Amygdala (tissue), 56 donors: Measurements from ENCODE around the gene SHOC1.
"Not testable (repeated sequence)": the region's sequence is repeated elsewhere in the genome, so short reads cannot be mapped to it uniquely, and the experiment has no call there.

ENCODE experiments used
- DNase-seq, 56 donors: peaks; one replicate each; lab custom pipeline; 2025; lab: John Stamatoyannopoulos, UW

SHOC1 gene

DNA sequence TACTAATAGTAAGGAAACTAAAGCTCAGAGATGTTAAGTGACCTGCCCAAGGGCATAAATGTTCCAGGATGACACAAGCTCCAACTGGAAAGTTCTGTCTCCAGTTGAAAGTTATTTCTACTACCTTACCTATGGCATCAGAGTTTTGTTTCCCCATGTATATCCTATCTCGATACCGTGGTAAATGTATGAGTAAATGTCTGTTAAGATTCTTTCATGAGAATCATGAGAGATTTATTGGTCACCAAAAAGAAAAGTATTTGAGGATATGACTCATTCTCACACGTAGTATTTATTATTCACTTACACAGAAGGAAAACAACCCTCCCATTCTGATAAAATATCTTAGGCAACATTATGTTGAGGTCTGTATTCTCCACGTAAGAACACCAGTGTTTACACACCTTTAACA is 11.1 kb upstream of the SHOC1 start:
- no peak for DNase-seq

DNA sequence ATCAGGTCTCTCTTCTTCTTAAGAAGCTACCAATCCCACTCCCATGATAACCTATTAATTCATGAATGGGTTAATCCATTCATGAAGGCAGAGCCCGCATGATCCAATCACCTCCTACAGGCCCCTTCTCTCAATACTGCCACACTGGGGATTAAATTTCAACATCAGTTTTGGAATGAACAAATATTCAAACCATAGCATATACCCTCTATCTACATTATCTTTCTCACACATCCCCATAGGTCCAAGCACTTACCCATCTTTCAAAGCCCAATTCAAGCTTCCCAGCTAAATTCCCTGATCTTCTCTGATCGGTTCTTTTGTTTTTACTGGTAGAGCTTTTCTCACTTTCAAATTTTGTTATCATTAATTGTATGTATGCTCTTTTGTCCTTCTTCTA is 10.5 kb upstream of the SHOC1 start:
- DNase-seq: no peak

DNA sequence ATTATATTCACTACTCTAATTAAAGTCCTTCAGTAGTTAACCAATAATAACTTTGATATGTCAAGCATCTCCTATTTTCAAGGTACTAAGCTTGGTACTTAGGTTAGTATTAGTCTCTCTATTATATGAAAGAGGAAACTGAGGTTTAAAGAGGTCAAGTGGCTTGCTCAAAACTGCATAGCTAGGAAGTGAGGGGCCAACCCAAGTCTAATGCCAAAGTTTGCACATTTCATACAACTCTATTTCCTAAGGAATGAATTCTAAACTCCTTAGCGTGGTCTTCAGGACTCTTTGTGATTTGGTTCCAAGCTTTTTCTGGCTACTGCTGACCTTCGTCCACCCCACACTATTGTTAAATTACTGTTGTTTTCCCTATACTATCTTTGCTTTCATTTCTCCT is 9.9 kb upstream of the SHOC1 start:
- DNase-seq: no peak

DNA sequence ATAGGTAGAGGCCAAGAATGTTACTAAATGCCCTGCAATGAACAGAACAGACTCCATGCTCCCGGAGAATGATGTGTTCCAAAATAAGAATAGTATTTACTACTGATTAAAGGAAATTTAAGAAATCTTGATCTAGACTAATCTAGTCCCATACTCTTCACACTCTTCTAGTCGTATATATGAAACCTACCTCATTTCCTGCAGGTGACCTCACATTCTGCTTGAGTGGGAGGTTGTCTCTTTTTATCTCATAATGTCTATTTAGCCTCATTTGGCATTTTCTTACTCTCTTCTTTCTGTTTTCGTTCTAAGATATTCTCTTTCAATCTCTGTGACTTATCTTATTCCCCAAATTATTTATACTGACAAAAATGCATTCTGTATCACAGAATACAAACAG is 9.2 kb upstream of the SHOC1 start:
- DNase-seq: no peak

DNA sequence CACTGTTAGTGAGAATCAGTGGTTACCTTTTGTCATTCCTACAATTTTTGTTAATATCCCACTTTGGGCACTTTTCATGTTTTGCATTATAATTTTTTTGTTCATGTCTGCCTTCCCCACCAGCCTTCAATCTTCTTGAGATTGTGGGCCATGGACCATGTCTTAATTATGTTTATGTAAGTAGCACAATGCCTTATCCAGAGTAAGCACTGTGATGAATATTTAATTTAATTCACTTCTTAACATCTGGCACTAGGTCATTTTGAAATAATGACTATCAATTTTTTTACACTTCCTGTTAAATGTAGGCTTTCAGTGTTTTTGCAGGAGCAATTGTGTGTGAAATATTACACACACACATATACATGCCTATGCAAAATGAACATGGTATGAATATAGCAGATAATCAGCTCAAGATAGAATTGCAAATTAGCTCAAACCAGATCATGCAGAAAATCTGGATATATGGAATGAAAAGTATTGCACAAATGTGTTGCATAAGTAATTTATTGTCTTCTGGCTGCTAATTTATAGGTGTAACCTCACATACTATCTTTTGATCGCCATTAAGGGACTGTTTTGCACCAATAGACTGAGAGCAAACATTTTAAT is 5.3 kb upstream of the SHOC1 start:
- DNase-seq: no peak

DNA sequence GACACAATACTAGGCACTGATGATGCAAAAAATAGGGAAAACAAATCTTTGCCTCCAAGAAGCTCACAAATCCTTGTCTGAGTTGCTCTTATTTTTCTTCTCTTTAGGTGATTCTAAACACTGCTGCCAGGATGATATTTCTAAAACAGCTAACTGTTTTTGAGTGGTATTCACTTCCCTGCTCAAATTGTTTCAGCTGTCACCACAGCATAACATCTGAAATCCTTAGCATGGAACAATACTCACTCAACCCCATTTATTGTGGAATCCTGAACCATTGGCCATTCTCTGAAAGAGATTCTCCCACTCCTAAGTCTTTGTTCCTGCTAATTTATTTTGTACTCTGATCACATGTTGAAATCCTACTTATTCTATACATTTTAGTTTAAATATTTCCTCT is 4.8 kb upstream of the SHOC1 start:
- DNase-seq: no peak

DNA sequence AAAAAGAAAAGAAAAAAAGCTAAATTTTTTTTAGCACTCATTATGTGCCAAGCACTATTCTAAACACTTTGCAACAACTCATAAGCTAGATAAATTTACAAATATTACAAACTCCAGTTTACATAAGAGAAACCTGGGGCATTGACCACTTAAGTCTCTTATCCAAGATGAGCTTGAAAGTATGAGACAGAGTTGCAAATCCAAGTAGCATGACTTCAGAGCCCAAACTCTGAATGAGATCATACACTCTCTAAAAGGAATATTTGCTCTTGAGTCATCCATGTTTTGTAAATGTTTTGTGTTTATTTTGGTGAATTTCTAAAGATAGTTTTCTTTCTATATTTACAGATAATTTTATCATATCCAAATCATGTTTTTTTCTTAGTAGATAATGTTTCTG is 4.0 kb upstream of the SHOC1 start:
- no peak for DNase-seq

DNA sequence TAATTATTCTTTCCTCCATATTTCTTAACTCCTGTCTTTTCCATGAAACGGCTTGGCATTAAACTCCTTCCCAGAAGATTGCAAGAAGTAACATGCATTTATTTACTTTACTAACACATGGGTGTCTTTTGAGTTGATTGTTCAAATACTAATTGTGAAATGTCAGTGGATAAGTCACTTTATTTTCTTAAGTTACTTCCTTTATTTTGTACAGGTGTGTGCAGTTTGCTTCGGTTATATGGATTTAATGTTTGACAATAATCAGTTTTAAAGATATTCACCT is 761 bp upstream of the SHOC1 start:
- no peak for DNase-seq

DNA sequence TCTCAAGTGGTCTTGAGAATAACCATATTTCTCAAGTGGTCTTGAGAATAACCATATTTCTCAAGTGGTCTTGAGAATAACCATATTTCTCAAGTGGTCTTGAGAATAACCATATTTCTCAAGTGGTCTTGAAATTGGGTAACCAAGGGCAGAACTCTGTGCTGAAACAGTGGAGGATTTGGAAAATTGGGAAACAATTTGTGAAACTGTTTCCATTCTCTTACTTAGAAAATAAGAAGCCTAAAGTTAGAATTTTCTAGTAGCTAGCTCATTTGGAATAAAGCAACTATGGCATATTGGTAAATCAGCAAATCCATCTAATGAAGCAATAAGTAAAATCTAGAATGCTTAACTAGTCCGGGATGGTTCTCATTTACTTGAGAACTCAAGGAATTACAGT is 2.9 kb downstream of the SHOC1 start:
- not testable (repeated sequence) for DNase-seq

DNA sequence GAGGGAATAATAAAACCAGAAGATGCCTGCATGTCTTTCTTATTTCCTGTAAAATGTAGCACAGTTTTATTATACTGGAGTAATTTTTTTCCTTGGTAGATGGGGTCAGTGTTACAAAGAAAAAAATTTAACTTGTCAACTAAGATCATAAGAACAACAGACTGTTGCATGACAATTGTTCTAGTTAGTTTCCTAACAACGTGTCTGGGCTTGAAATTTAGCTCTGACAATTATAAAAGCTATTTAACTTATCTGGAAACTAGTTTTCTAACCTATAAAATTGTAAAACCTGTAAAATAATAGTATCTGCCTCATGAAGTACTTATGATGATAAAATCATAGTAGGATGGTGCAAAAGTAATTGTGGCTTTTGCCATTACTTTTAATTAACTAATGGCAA is 4.9 kb downstream of the SHOC1 start:
- DNase-seq: no peak

DNA sequence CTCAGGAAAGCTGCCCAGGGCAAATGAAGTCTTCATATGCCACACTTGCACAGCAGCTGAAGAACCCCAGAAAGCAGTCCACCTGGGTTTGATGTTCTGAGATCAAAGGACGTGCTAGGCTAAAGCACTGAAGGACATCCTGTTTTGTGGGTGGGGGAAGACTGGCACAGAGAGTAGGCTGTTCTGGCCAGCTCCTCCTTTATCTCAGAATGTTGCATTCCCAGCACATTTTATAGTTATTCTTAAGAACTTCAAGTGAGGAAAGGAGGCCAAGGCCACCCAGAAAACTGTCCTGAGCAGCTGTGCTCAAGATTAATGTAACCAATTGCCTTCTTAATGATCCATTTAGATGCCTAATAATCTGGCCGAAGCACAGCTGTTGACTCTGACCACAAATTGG is 10.9 kb downstream of the SHOC1 start:
- DNase-seq: no peak

DNA sequence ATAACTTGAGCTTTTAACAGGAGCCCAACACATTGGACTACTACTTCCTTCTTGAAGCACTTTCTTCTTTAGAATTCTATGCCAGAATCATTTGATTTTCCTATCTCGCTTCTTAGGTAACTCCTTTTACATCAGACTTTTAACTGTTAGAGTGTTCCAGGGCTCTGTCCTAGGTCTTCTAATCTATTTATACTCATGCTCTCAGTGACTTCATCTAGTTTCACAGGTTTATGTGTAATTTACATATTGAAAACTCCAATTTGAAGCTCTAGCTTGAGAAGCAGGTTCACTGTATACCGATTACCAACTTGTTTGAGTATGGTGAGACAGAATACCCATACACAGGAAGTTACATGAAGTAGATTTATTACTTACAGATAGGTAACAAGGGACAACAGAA is 11.3 kb downstream of the SHOC1 start:
- DNase-seq: no peak

DNA sequence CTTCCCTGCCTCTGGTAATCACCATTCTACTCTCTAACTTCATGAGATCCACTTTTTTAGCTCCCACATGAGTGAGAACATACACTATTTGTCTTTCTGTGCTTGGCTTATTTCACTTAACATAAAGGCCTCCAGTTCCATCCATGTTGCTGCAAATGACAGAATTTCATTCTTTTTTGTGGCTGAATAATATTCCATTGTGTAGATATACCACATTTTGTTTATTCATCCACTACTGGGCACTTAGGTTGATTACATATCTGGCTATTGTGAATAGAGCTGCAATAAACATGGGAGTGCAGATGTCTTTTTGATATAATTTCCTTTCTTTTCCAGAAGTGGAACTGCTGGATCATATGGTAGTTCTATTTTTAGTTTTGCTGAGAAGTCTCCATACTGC is 28.7 kb downstream of the SHOC1 start:
- DNase-seq: no peak

DNA sequence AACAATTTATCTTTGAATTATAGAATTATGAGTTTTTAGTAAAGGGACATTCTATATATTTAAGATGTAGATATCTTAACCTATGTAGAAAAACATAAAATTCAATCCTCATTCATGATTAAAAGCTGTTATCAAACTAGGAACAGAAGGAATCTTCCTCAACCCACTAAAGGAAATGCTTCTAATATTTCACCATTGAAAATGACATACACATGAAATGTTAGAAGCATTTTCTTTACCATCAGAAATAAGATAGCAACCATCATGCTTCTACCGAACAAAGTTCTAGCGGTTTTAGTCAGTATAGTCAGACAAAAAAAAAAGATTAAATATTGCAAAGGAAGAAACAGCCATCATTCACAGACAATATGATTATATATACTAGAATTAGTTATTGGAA is 32.2 kb downstream of the SHOC1 start:
- DNase-seq: no peak

DNA sequence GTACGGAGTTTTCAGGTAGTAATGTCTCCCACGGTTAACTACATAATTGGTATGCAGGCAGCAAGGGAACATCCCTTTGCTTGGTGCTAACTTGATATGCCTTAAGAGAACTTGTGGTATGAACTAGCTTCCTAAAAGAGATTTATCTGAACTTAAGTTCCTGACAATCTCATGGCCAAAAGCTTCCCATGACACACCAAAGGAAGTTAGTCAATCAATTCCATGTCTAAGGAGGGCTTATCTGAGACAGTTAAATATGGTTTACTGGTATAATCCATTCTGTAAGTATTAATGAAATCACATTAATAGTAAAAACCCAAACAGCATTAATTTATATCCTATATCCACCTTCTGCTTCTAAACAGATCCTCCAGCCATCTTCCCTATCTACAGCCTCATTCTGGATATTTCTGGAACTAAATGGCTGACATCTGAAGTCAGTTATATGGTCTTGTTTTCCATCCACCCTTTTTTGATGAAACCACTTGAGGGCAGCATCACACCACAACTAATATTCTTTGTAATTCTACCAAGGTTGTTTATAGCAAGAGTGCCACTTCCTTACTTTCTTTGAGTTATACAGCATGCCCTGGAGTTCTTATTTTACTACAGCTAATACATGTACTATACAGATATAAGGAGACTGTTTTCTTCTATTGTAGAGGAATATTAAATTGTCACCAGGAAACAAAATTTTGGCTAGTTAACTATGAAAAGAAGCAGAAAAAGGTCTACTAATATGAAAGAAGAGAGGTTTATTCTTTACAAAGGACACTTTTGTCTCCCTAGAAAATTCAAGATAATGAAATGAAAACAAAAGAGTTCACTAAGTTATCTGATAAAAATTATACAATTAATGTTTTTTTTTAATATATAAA is 34.7 kb downstream of the SHOC1 start:
- peak in 20 of 56 donors; percentile 0 to 77 (median 6) for DNase-seq

DNA sequence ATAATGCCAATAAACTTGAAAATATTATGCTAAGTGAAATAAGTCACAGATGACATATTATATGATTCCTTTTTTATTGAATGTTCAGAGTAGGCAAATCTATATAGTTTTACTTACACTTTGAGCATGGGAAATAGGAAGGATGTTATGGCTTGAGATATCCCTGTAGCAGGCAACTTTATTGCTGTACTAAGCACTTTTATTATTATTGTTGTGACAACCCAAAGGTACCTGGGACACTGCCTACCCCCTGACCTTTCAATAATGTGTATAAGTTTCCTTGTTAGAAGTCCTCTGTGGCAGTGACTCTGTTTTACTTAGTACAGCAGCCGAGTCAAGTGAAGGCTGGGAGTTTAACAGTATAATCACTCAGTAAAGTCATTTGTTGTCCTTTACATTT is 39.9 kb downstream of the SHOC1 start:
- DNase-seq: no peak

DNA sequence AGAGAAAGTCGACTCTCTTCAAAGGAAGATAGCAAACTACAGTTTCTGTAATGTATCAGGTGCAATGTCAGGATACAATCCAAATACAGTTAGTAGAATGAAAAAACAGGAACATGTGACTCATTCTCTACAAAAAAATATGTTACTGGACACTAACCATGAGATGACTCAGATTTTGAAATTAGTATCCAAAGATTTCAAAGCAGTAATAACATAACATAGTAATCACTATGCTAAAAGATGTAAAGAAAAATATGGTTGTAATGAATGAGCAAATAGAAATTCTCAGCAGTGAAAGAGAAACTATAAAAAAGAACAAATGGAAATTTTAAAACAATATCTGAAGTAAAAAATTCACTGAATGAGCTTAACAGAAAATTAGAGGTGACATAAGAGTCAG is 42.3 kb downstream of the SHOC1 start:
- no peak for DNase-seq
